Measurements from ENCODE around the gene MTR.

MTR gene

GRCh38 chr1:236848274-236848923, 53.3 kb downstream of the MTR start:
- H3F3A ChIP-seq (ENCODE audit: insufficient read depth, low read length), result no peaks in the 10 kb centered on the region
- peaks cover 64% of the 10 kb centered on the region for H3K36me3 ChIP-seq (ENCODE audit: insufficient read depth, low read length)
- no peaks in the 10 kb centered on the region for H4K20me1 ChIP-seq (ENCODE audit: insufficient read depth, low read length)
- no peaks in the 10 kb centered on the region for H3K4me1 ChIP-seq (ENCODE audit: insufficient read depth, low read length, severe bottlenecking)
- no peak overlapping the region for H2AFZ ChIP-seq (ENCODE audit: low read length)
- H3K9me3 ChIP-seq (ENCODE audit: low read length), result no peaks in the 10 kb centered on the region
- no peaks in the 10 kb centered on the region for H3K79me2 ChIP-seq (ENCODE audit: insufficient read depth, low read length)
- no peak overlapping the region for H3K4me3 ChIP-seq (ENCODE audit: low read depth, low read length, poor library complexity, severe bottlenecking)
- H3K9me2 ChIP-seq (ENCODE audit: low read depth, low read length), result no peaks in the 10 kb centered on the region
- H3K9ac ChIP-seq (ENCODE audit: low read length), result no peak overlapping the region
- TF ChIP-seq, protein P1, sequence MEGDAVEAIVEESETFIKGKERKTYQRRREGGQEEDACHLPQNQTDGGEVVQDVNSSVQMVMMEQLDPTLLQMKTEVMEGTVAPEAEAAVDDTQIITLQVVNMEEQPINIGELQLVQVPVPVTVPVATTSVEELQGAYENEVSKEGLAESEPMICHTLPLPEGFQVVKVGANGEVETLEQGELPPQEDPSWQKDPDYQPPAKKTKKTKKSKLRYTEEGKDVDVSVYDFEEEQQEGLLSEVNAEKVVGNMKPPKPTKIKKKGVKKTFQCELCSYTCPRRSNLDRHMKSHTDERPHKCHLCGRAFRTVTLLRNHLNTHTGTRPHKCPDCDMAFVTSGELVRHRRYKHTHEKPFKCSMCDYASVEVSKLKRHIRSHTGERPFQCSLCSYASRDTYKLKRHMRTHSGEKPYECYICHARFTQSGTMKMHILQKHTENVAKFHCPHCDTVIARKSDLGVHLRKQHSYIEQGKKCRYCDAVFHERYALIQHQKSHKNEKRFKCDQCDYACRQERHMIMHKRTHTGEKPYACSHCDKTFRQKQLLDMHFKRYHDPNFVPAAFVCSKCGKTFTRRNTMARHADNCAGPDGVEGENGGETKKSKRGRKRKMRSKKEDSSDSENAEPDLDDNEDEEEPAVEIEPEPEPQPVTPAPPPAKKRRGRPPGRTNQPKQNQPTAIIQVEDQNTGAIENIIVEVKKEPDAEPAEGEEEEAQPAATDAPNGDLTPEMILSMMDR (IDR thresholded peaks at IDR 0.05; ENCODE audit: low read length), result no peak
- TF ChIP-seq EZH2 (IDR thresholded peaks at IDR 0.05; ENCODE audit: borderline replicate concordance, low read length), result no peak
- H3K4me2 ChIP-seq (ENCODE audit: low read length), result no peak overlapping the region
- H3K27ac ChIP-seq (ENCODE audit: low read depth, low read length, poor library complexity, severe bottlenecking), result no peak overlapping the region
- H3K27me3 ChIP-seq (ENCODE audit: insufficient read depth, low read length), result no peaks in the 10 kb centered on the region

DNA sequence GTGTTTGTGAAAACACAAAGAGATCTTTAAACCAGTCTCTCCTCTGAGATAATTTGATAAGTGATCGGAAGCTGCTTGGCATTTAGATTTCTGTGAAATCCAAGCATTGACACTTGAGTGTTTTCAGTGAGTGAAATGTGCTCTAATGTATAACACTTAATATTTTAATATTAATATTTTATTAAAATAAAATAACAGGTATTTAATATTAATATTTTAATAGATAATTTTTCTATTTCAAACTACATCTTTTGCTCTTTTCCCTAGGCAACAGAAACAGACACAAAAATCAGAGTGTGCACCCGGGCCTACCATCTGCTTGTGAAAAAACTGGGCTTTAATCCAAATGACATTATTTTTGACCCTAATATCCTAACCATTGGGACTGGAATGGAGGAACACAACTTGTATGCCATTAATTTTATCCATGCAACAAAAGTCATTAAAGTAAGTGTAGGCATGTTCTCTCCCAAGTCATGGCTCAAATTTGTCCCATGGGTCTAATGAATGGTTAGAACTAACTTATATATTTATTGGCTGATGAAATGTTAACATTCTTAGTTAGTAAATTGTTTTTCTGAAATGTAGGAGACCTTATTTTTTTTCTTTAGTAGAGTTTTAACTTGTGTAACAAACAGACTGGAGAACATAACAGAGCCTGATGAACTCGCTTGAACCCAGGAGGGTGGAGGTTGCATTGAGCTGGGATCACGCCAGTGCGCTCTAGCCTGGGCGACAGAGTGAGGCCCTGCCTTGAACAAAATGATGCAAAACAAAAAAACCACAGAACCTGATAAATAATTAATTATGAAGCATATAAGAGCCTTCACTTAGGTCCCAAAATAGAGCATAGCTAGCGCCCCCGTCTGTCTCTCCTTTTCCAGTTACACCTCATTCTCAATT, 55.2 kb downstream of the MTR start:
- H3K27me3 ChIP-seq (ENCODE audit: insufficient read depth, low read length), result no peaks in the 10 kb centered on the region
- H3K4me1 ChIP-seq (ENCODE audit: insufficient read depth, low read length, severe bottlenecking), result no peaks in the 10 kb centered on the region
- peaks cover 70% of the 10 kb centered on the region for H3K36me3 ChIP-seq (ENCODE audit: insufficient read depth, low read length)
- H3F3A ChIP-seq (ENCODE audit: insufficient read depth, low read length), result no peaks in the 10 kb centered on the region
- no peaks in the 10 kb centered on the region for H3K9me3 ChIP-seq (ENCODE audit: low read length)
- H3K9me2 ChIP-seq (ENCODE audit: low read depth, low read length), result no peaks in the 10 kb centered on the region
- H3K27ac ChIP-seq (ENCODE audit: low read depth, low read length, poor library complexity, severe bottlenecking), result no peak overlapping the region
- H4K20me1 ChIP-seq (ENCODE audit: insufficient read depth, low read length), result no peaks in the 10 kb centered on the region
- no peak overlapping the region for H3K4me3 ChIP-seq (ENCODE audit: low read depth, low read length, poor library complexity, severe bottlenecking)
- H3K4me2 ChIP-seq (ENCODE audit: low read length), result no peak overlapping the region
- no peak overlapping the region for H2AFZ ChIP-seq (ENCODE audit: low read length)
- H3K79me2 ChIP-seq (ENCODE audit: insufficient read depth, low read length), result no peaks in the 10 kb centered on the region
- TF ChIP-seq, protein P1 (IDR thresholded peaks at IDR 0.05; ENCODE audit: low read length), result no peak
- no peak for TF ChIP-seq EZH2 (IDR thresholded peaks at IDR 0.05; ENCODE audit: borderline replicate concordance, low read length)
- no peak overlapping the region for H3K9ac ChIP-seq (ENCODE audit: low read length)

DNA sequence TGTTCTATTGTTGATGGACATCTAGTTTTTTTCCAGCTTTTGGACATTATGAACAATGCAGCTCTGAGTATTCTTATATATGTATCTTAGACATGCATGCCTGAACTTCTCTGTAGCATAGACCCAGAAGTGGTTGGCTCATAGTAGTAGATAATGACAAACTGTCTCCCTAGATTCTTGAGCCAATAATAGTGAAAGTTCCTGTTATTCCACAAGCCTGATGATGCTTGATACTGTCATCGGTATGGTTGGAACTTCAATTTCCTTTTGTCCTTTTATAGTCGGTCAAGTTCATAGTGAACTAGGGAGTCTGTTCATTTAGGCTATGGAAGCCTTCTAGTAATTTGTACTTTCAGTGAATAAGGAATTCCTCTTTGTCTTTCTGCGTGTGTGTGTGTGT, 56.8 kb downstream of the MTR start:
- no peak overlapping the region for H2AFZ ChIP-seq (ENCODE audit: low read length)
- H3K36me3 ChIP-seq (ENCODE audit: insufficient read depth, low read length), result peaks cover 67% of the 10 kb centered on the region
- no peak for TF ChIP-seq EZH2 (IDR thresholded peaks at IDR 0.05; ENCODE audit: borderline replicate concordance, low read length)
- TF ChIP-seq, protein P1 (IDR thresholded peaks at IDR 0.05; ENCODE audit: low read length), result no peak
- H3K9me2 ChIP-seq (ENCODE audit: low read depth, low read length), result no peaks in the 10 kb centered on the region
- no peaks in the 10 kb centered on the region for H3K27me3 ChIP-seq (ENCODE audit: insufficient read depth, low read length)
- H4K20me1 ChIP-seq (ENCODE audit: insufficient read depth, low read length), result no peaks in the 10 kb centered on the region
- H3K9ac ChIP-seq (ENCODE audit: low read length), result no peak overlapping the region
- no peaks in the 10 kb centered on the region for H3K4me1 ChIP-seq (ENCODE audit: insufficient read depth, low read length, severe bottlenecking)
- no peak overlapping the region for H3K4me3 ChIP-seq (ENCODE audit: low read depth, low read length, poor library complexity, severe bottlenecking)
- no peak overlapping the region for H3K27ac ChIP-seq (ENCODE audit: low read depth, low read length, poor library complexity, severe bottlenecking)
- no peaks in the 10 kb centered on the region for H3K9me3 ChIP-seq (ENCODE audit: low read length)
- no peak overlapping the region for H3K4me2 ChIP-seq (ENCODE audit: low read length)
- no peaks in the 10 kb centered on the region for H3F3A ChIP-seq (ENCODE audit: insufficient read depth, low read length)
- H3K79me2 ChIP-seq (ENCODE audit: insufficient read depth, low read length), result no peaks in the 10 kb centered on the region
